ENCODE data around the gene EXOG. TPM values are rescaled to one million over a fixed set of nuclear protein-coding genes. Genes with fewer than 3 reads are reported as not detected.

Gene EXOG
- total and polyA plus RNA-seq, 7 donors: 2.9 to 14.5 (median 4.5) TPM

GRCh38 chr3:38575279-38575843, 79.2 kb downstream of the EXOG start:
- H3K36me3 ChIP-seq (ENCODE audit: insufficient read depth in 1 of 2, low read depth in 1 of 2): no peaks in the 10 kb centered on the region
- 86 to 88% (median 88%) methylated on average over 18 of the region's 18 CpGs for WGBS, 3 donors
- ATAC-seq (no peak), DNase-seq (no peak)
- intact Hi-C loops (cut with DNase I): no loop called here
- no peak overlapping the region for H3K4me3 ChIP-seq
- H3K9me3 ChIP-seq: peaks cover 12% of the 10 kb centered on the region
- no peak overlapping the region for H3K27ac ChIP-seq
- no peaks in the 10 kb centered on the region for H3K27me3 ChIP-seq (ENCODE audit: insufficient read depth in 3 of 3, low read length in 2 of 3)
- no peaks in the 10 kb centered on the region for H3K4me1 ChIP-seq
- TF ChIP-seq, protein P1, sequence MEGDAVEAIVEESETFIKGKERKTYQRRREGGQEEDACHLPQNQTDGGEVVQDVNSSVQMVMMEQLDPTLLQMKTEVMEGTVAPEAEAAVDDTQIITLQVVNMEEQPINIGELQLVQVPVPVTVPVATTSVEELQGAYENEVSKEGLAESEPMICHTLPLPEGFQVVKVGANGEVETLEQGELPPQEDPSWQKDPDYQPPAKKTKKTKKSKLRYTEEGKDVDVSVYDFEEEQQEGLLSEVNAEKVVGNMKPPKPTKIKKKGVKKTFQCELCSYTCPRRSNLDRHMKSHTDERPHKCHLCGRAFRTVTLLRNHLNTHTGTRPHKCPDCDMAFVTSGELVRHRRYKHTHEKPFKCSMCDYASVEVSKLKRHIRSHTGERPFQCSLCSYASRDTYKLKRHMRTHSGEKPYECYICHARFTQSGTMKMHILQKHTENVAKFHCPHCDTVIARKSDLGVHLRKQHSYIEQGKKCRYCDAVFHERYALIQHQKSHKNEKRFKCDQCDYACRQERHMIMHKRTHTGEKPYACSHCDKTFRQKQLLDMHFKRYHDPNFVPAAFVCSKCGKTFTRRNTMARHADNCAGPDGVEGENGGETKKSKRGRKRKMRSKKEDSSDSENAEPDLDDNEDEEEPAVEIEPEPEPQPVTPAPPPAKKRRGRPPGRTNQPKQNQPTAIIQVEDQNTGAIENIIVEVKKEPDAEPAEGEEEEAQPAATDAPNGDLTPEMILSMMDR (IDR thresholded peaks at IDR 0.05): no peak

Other genes starting within 250 kb of the EXOG start
- under 1 TPM; 0.20 to 0.64 (median 0.45) TPM for gene SLC22A13, start 230.5 kb upstream of the EXOG start, total RNA-seq
- gene SLC22A13, start 230.5 kb upstream of the EXOG start, polyA plus RNA-seq: under 1 TPM; 0.11 to 0.29 (median 0.12) TPM
- under 1 TPM; 0.08 to 0.64 (median 0.23) TPM for gene SLC22A14, start 214.0 kb upstream of the EXOG start, total RNA-seq
- gene SLC22A14, start 214.0 kb upstream of the EXOG start, polyA plus RNA-seq: under 1 TPM; 0.18 to 0.31 (median 0.26) TPM
- gene XYLB, start 149.6 kb upstream of the EXOG start, total RNA-seq: 1 to 10 TPM in 3 of 4 donors, under 1 TPM in 1; 0.78 to 1.3 (median 1.3) TPM
- under 1 TPM; 0.11 to 0.42 (median 0.34) TPM for gene XYLB, start 149.6 kb upstream of the EXOG start, polyA plus RNA-seq
- gene ACVR2B, start 42.5 kb upstream of the EXOG start, total RNA-seq: 10 to 100 TPM in 1 of 4 donors, 1 to 10 TPM in 3; 3.4 to 11.9 (median 6.9) TPM
- 1 to 10 TPM in 1 of 3 donors, under 1 TPM in 2; 0.59 to 1.6 (median 0.94) TPM for gene ACVR2B, start 42.5 kb upstream of the EXOG start, polyA plus RNA-seq
- gene SCN5A, start 153.3 kb downstream of the EXOG start, total RNA-seq: 10 to 100 TPM in 2 of 4 donors, 1 to 10 TPM in 1, under 1 TPM in 1; 0.21 to 34.2 (median 9.5) TPM
- 10 to 100 TPM in 1 of 3 donors, under 1 TPM in 2; 0.17 to 12.5 (median 0.20) TPM for gene SCN5A, start 153.3 kb downstream of the EXOG start, polyA plus RNA-seq

All from psoas muscle (tissue), 8 donors.